GM12872 (cell line): ENCODE measurements around the gene DUSP3.

Experiments
- TF ChIP-seq, protein P1 (sequence below): IDR thresholded peaks from 3 replicates; pipeline ENCODE4 v1.5.1; 2011; ENCODE audit warnings: low read depth, mild to moderate bottlenecking, low read length, moderate library complexity; ENCODE audit not compliant: insufficient read depth

DUSP3 gene

GRCh38 chr17:43770957-43771356, 7.8 kb downstream of the DUSP3 start:
- TF ChIP-seq, protein P1, sequence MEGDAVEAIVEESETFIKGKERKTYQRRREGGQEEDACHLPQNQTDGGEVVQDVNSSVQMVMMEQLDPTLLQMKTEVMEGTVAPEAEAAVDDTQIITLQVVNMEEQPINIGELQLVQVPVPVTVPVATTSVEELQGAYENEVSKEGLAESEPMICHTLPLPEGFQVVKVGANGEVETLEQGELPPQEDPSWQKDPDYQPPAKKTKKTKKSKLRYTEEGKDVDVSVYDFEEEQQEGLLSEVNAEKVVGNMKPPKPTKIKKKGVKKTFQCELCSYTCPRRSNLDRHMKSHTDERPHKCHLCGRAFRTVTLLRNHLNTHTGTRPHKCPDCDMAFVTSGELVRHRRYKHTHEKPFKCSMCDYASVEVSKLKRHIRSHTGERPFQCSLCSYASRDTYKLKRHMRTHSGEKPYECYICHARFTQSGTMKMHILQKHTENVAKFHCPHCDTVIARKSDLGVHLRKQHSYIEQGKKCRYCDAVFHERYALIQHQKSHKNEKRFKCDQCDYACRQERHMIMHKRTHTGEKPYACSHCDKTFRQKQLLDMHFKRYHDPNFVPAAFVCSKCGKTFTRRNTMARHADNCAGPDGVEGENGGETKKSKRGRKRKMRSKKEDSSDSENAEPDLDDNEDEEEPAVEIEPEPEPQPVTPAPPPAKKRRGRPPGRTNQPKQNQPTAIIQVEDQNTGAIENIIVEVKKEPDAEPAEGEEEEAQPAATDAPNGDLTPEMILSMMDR, result no peak

DNA sequence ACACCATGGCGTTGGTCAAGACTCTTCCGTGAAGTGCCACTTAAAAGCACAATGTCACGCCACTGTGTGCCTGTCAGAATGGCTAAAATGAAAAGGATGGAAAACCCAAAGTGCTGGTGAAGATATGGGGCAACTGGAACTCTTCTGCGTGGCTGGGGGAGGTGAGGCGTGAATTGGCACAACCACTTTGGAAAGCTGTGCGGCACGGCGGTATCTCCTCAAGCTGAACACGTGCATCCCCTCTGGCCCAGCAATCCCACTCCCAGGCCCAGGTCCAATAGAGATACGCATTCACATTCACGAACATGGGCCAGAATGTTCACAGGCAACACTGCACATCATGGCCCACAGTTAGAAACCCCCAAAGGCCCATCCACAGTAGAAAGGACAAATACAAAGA, 8.9 kb downstream of the DUSP3 start:
- TF ChIP-seq, protein P1, result no peak

DNA sequence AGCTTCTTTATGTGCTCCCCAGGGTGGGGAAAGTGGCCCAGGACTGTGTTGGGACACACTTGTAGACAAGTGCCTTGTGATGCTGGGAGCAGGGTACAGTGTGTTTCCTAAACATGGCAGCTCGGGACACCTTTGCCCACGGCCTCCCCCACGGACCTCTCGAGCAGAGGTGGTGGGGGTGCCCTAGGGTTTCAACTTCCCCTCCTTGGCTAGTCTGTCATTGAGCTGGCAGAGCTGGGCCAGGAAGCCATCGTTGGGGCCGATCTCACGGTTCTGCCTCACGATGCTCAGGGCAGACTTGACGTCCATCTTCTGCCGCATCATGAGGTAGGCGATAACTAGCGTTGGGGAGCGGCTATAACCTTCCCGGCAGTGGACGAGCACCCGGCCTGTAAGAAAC, 9.4 kb downstream of the DUSP3 start:
- TF ChIP-seq, protein P1, result no peak

DNA sequence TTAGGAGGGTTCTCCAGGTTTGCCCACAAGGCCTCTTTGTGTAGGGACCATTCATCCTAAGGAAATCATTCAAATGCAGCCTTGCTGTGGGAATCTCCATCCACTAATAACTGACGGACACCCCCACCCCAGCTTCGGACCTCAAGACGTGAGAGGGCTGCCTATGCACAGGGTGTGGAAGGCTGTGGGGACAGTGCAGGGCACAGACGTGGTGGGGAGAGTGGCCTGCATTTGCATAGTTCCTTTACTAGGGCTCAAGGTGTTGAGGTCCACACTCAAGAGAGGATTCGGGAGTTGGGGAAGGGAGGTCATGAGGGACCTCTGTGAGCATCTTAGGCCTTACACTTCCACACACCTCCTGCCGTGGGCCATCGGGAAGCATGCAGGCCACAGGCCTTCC, 9.8 kb downstream of the DUSP3 start:
- TF ChIP-seq, protein P1, result no peak

- TF ChIP-seq, protein P1, result no peak
These were observed 10.4 kb downstream of the DUSP3 start for GRCh38 chr17:43768382-43768781.

- TF ChIP-seq, protein P1, result no peak
These were observed 11.1 kb downstream of the DUSP3 start for GRCh38 chr17:43767713-43768059.

- TF ChIP-seq, protein P1, result no peak
These were observed 11.6 kb downstream of the DUSP3 start for GRCh38 chr17:43767053-43767712.
